HUES64 (cell line): ENCODE data around the gene TMEM255B.

Experiments used
- H3K27ac ChIP-seq: 2 replicates; pipeline ENCODE4 v1.7.0; 2013; ENCODE audit warnings: low read depth, low read length, inconsistent platforms
- H3K27me3 ChIP-seq: 2 replicates; pipeline ENCODE4 v1.6.1; 2013; ENCODE audit warnings: mild to moderate bottlenecking, low read length; ENCODE audit not compliant: insufficient read depth
- H3K36me3 ChIP-seq: 2 replicates; pipeline ENCODE4 v1.6.1; 2013; ENCODE audit warnings: mild to moderate bottlenecking, low read length; ENCODE audit not compliant: insufficient read depth
- H3K4me1 ChIP-seq: 2 replicates; pipeline ENCODE4 v1.6.1; 2013; ENCODE audit warnings: mild to moderate bottlenecking, low read length, moderate library complexity; ENCODE audit not compliant: insufficient read depth
- H3K4me3 ChIP-seq: 2 replicates; pipeline ENCODE4 v1.5.1; 2013; ENCODE audit warnings: mild to moderate bottlenecking, low read length, moderate library complexity
- H3K9ac ChIP-seq: 2 replicates; pipeline ENCODE4 v1.6.1; 2013; ENCODE audit warnings: mild to moderate bottlenecking, low read depth, low read length
- H3K9me3 ChIP-seq: 2 replicates; pipeline ENCODE4 v1.6.1; 2013; ENCODE audit warnings: low read depth, low read length; ENCODE audit not compliant: insufficient read depth
- WGBS: fragments of 150-250, 120-280 bp; methylation state at CpG from one replicate; pipeline ENCODE4 v1.1.7; 2013; ENCODE audit warnings: missing lambda C conversion rate; 5-methylcytosine and 5-hydroxymethylcytosine counted together

Gene TMEM255B

GRCh38 chr13:113809934-113810333 lies 50.9 kb downstream of the TMEM255B start:
- Histone ChIP-seq H3K27ac (no peak overlapping the region), H3K36me3 (no peaks in the 10 kb centered on the region), H3K9me3 (peaks cover 10% of the 10 kb centered on the region), H3K9ac (no peak overlapping the region), H3K4me1 (no peaks in the 10 kb centered on the region), H3K4me3 (no peak overlapping the region), H3K27me3 (no peaks in the 10 kb centered on the region)
- WGBS = 74% methylated on average over 2 of the region's 2 CpGs

- WGBS = 94% methylated on average over 14 of the region's 14 CpGs
- H3K9ac ChIP-seq = no peak overlapping the region
Observed at GRCh38 chr13:113810640-113811039, 51.6 kb downstream of the TMEM255B start.

GRCh38 chr13:113811081-113811928 lies 52.3 kb downstream of the TMEM255B start:
- H3K9me3 ChIP-seq = peaks cover 10% of the 10 kb centered on the region
- H3K4me3 ChIP-seq = no peak overlapping the region
- no peaks in the 10 kb centered on the region for H3K4me1 ChIP-seq
- H3K36me3 ChIP-seq = no peaks in the 10 kb centered on the region
- no peak overlapping the region for H3K27ac ChIP-seq
- H3K9ac ChIP-seq = no peak overlapping the region
- 90% methylated on average over 30 of the region's 30 CpGs for WGBS
- H3K27me3 ChIP-seq = no peaks in the 10 kb centered on the region

More at GRCh38 chr13:113810640-113811039, 51.6 kb downstream of the TMEM255B start:
- H3K27ac ChIP-seq = no peak overlapping the region
- no peaks in the 10 kb centered on the region for H3K36me3 ChIP-seq
- peaks cover 10% of the 10 kb centered on the region for H3K9me3 ChIP-seq
- no peaks in the 10 kb centered on the region for H3K4me1 ChIP-seq
- no peak overlapping the region for H3K4me3 ChIP-seq
- H3K27me3 ChIP-seq = no peaks in the 10 kb centered on the region

GRCh38 chr13:113812178-113813040 lies 53.4 kb downstream of the TMEM255B start:
- H3K9me3 ChIP-seq = peaks cover 10% of the 10 kb centered on the region
- H3K9ac ChIP-seq = no peak overlapping the region
- H3K36me3 ChIP-seq = no peaks in the 10 kb centered on the region
- H3K4me1 ChIP-seq = no peaks in the 10 kb centered on the region
- WGBS = 90% methylated on average over 51 of the region's 51 CpGs
- no peak overlapping the region for H3K27ac ChIP-seq
- no peak overlapping the region for H3K4me3 ChIP-seq
- no peaks in the 10 kb centered on the region for H3K27me3 ChIP-seq

- H3K27me3 ChIP-seq = no peaks in the 10 kb centered on the region
- peaks cover 2% of the 10 kb centered on the region for H3K9me3 ChIP-seq
- no peak overlapping the region for H3K4me3 ChIP-seq
- 93% methylated on average over 30 of the region's 30 CpGs for WGBS
- H3K36me3 ChIP-seq = no peaks in the 10 kb centered on the region
- H3K27ac ChIP-seq = no peak overlapping the region
- no peak overlapping the region for H3K9ac ChIP-seq
- H3K4me1 ChIP-seq = no peaks in the 10 kb centered on the region
Observed at GRCh38 chr13:113813070-113813748, 54.2 kb downstream of the TMEM255B start.

GRCh38 chr13:113813749-113814434 lies 54.9 kb downstream of the TMEM255B start:
- Histone ChIP-seq H3K36me3 (no peaks in the 10 kb centered on the region), H3K4me3 (no peak overlapping the region), H3K27me3 (no peaks in the 10 kb centered on the region), H3K9me3 (no peaks in the 10 kb centered on the region), H3K4me1 (no peaks in the 10 kb centered on the region), H3K27ac (no peak overlapping the region), H3K9ac (no peak overlapping the region)
- 92% methylated on average over 28 of the region's 28 CpGs for WGBS

GRCh38 chr13:113814435-113814821 lies 55.4 kb downstream of the TMEM255B start:
- 86% methylated on average over 11 of the region's 11 CpGs for WGBS
- no peak overlapping the region for H3K4me3 ChIP-seq

GRCh38 chr13:113815151-113816058 lies 56.4 kb downstream of the TMEM255B start:
- Histone ChIP-seq H3K4me1 (no peaks in the 10 kb centered on the region), H3K9me3 (no peaks in the 10 kb centered on the region), H3K36me3 (no peaks in the 10 kb centered on the region), H3K9ac (no peak overlapping the region), H3K27me3 (no peaks in the 10 kb centered on the region), H3K4me3 (no peak overlapping the region), H3K27ac (no peak overlapping the region)
- 92% methylated on average over 42 of the region's 42 CpGs for WGBS

More at GRCh38 chr13:113814435-113814821, 55.4 kb downstream of the TMEM255B start:
- H3K9ac ChIP-seq = no peak overlapping the region
- no peak overlapping the region for H3K27ac ChIP-seq
- no peaks in the 10 kb centered on the region for H3K36me3 ChIP-seq
- H3K27me3 ChIP-seq = no peaks in the 10 kb centered on the region
- no peaks in the 10 kb centered on the region for H3K9me3 ChIP-seq
- no peaks in the 10 kb centered on the region for H3K4me1 ChIP-seq

GRCh38 chr13:113816254-113816929 lies 57.4 kb downstream of the TMEM255B start:
- Histone ChIP-seq H3K9me3 (no peaks in the 10 kb centered on the region), H3K4me3 (no peak overlapping the region), H3K9ac (no peak overlapping the region), H3K27ac (no peak overlapping the region), H3K27me3 (no peaks in the 10 kb centered on the region), H3K4me1 (no peaks in the 10 kb centered on the region), H3K36me3 (no peaks in the 10 kb centered on the region)
- 87% methylated on average over 25 of the region's 25 CpGs for WGBS
